Heart left ventricle (tissue), 16 donors: ENCODE measurements around the gene MPP7. TPM values are rescaled to one million over a fixed set of nuclear protein-coding genes. Genes with fewer than 3 reads are reported as not detected.

Experiments used
- ATAC-seq, 4 donors: fragments of 200-7000 bp; cut with Tn5 transposase; one replicate each; pipeline ENCODE4 v1.9.1; 2020 to 2022; ENCODE audit warnings: moderate library complexity in 4 of 4, mild to moderate bottlenecking in 3 of 4, moderate number of reproducible peaks in 1 of 4
- DNase-seq, 5 donors: peaks; one replicate each; pipeline ENCODE4 v3.0.0-alpha.2; 2020
- H3K27ac ChIP-seq, 12 donors: fragments of 200-600 bp; sonication (generic) in 4 of 12; one replicate each; pipeline versions ENCODE4 v1.5.0 to v1.8.0; 2016 to 2022; ENCODE audit warnings: mild to moderate bottlenecking in 2 of 12
- H3K27me3 ChIP-seq, 9 donors: fragments of 200-600 bp; sonication (generic) in 2 of 9; one replicate each; pipeline versions ENCODE4 v1.5.1 to v1.8.0; 2016 to 2022; ENCODE audit warnings: mild to moderate bottlenecking in 3 of 9
- H3K36me3 ChIP-seq, 9 donors: fragments of 200-600 bp; sonication (generic) in 2 of 9; one replicate each; pipeline versions ENCODE4 v1.5.0 to v1.8.0; 2018 to 2022; ENCODE audit warnings: mild to moderate bottlenecking in 2 of 9
- H3K4me1 ChIP-seq, 12 donors: fragments of 200-600 bp; sonication (generic) in 4 of 12; one replicate each; pipeline versions ENCODE4 v1.5.0 to v1.8.0; 2016 to 2022; ENCODE audit warnings: mild to moderate bottlenecking in 3 of 12
- H3K4me3 ChIP-seq, 12 donors: fragments of 200-600 bp; sonication (generic) in 4 of 12; one replicate each; pipeline versions ENCODE4 v1.5.0 to v1.8.0; 2017 to 2022; ENCODE audit warnings: mild to moderate bottlenecking in 9 of 12, moderate library complexity in 4 of 12
- H3K9me3 ChIP-seq, 12 donors: fragments of 200-600 bp; sonication (generic) in 4 of 12; one replicate each; pipeline versions ENCODE4 v1.5.0 to v1.8.0; 2016 to 2022; ENCODE audit warnings: mild to moderate bottlenecking in 1 of 12
- CTCF ChIP-seq, 12 donors: fragments of 200-600 bp; sonication (generic) in 4 of 12; IDR thresholded peaks; one replicate each; pipeline versions ENCODE4 v1.5.0 to v1.8.0; 2018 to 2022; ENCODE audit warnings: antibody characterized with exemption in 12 of 12, mild to moderate bottlenecking in 5 of 12
- POLR2A ChIP-seq, 2 donors: fragments of 450-650 bp; IDR thresholded peaks; one replicate each; pipeline ENCODE4 v1.6.1; 2017; ENCODE audit warnings: antibody characterized with exemption in 2 of 2, mild to moderate bottlenecking in 2 of 2, moderate library complexity in 2 of 2
- WGBS, 4 donors: extraction: QIAGEN DNeasy Blood & Tissue Kit in 2 of 4; methylation state at CpG; one replicate each; pipeline versions ENCODE4 v1.1.5 to v1.1.7; 2013 to 2018; 5-methylcytosine and 5-hydroxymethylcytosine counted together
- intact Hi-C, 10 donors: fragments of 100-400 bp; cut with DNase I; formaldehyde crosslinking; loops; one replicate each; pipeline versions ENCODE4 v1.11.1 to v1.14.2; 2022
- polyA plus RNA-seq, 2 donors: library from polyadenylated mRNA; stranded (reverse); fragments of 200-250 nt; gene quantifications; one replicate each; pipeline ENCODE4 v1.2.3, GENCODE V29; 2013
- total RNA-seq, 9 donors: library from RNA; depleted of rRNA in 2 of 9; stranded (reverse); fragments of >200 nt in 2 of 9; fragmentation: NEBNext Ultra II Directional in 3 of 9; extraction: Animal tissue kit (Norgen Biotek cat#: 25700) in 3 of 9; gene quantifications; one replicate each; pipeline versions ENCODE4 v1.1.0 to v1.2.4, GENCODE V29; 2016 to 2023
- donor health status: ischemic (EF 13 %, LVEDD 7.1; RV severe dilation, severe dysfunction).
- donor health status: healthy with polysubstance abuse.
- donor health status: DM: no; HTN: yes; CAD: no.
- donor health status: DM: no; HTN: no; CAD: no.
- donor health status: ischemic (EF 25% LVEDD 6.9; RV normal size, moderate dysfunction).
- donor health status: ischemic (EF 25% LVEDD 5.7; RV mildly dilated, moderate dysfunction).
- donor health status: healthy.
- donor health status: DM: yes; HTN: yes; CAD: no.
- donor health status: ischemic (EF 35%, LVEDD 5.7; RV mildly dilated, moderate dysfunction).
- donor health status: nonischemic (EF 11% LVEDD 7.7; RV severe dilation, severe dysfunction).
- donor health status: DM: yes; HTN: yes; CAD: no.
- donor health status: PGD.
- donor health status: ischemic (EF 29% LVEDD 5.4; RV normal size, mild dysfunction).
- donor health status: nonischemic (EF 23%, LVEDD 6.1; RV moderate dilation, normal function).

The MPP7 gene
- total and polyA plus RNA-seq, 11 donors = 3.1 to 18.6 (median 13.0) TPM

- intact Hi-C loops = no loop called here
- Histone ChIP-seq H3K9me3 (no peaks in the 10 kb centered on the region), H3K36me3 (no peaks in the 10 kb centered on the region), H3K4me1 (peaks cover 0 to 29% (median 14%) of the 10 kb centered on the region in 12 donors), H3K4me3 (no peak overlapping the region), H3K27me3 (no peaks in the 10 kb centered on the region), H3K27ac (peak overlapping the region in 3 of 12 donors; percentile 18 to 46 (median 32))
- WGBS, 4 donors = 48 to 63% (median 59%) methylated on average over 5 of the region's 5 CpGs
- TF ChIP-seq POLR2A (IDR thresholded peaks at IDR 0.05) (no peak), CTCF (IDR thresholded peaks at IDR 0.05) (no peak)
- ATAC-seq = no peak
- DNase-seq = no peak
Observed at GRCh38 chr10:28294809-28295208, 8.1 kb downstream of the MPP7 start.

GRCh38 chr10:28294169-28294532 lies 8.7 kb downstream of the MPP7 start:
- H3K36me3 ChIP-seq = no peaks in the 10 kb centered on the region
- ATAC-seq (no peak), DNase-seq (no peak)
- WGBS, 4 donors = 67 to 74% (median 69%) methylated on average over 8 of the region's 8 CpGs
- intact Hi-C loops = no loop called here
- no peak overlapping the region for H3K4me3 ChIP-seq
- no peaks in the 10 kb centered on the region for H3K9me3 ChIP-seq
- H3K27me3 ChIP-seq = no peaks in the 10 kb centered on the region
- H3K4me1 ChIP-seq = peaks cover 0 to 29% (median 14%) of the 10 kb centered on the region in 12 donors
- TF ChIP-seq POLR2A (IDR thresholded peaks at IDR 0.05) (no peak), CTCF (IDR thresholded peaks at IDR 0.05) (no peak)
- peak overlapping the region in 1 of 12 donors; percentile 32 for H3K27ac ChIP-seq

GRCh38 chr10:28293236-28294168 lies 9.4 kb downstream of the MPP7 start:
- no peak overlapping the region for H3K27ac ChIP-seq
- WGBS, 4 donors = 78 to 84% (median 81%) methylated on average over 21 of the region's 21 CpGs
- ATAC-seq = no peak
- H3K27me3 ChIP-seq = no peaks in the 10 kb centered on the region
- H3K4me1 ChIP-seq = peaks cover 0 to 29% (median 14%) of the 10 kb centered on the region in 12 donors
- H3K36me3 ChIP-seq = no peaks in the 10 kb centered on the region
- no peak overlapping the region for H3K4me3 ChIP-seq
- no peak for DNase-seq
- H3K9me3 ChIP-seq = no peaks in the 10 kb centered on the region
- intact Hi-C loops = no loop called here
- TF ChIP-seq CTCF (IDR thresholded peaks at IDR 0.05) = no peak
- no peak for TF ChIP-seq POLR2A (IDR thresholded peaks at IDR 0.05)

- no peaks in the 10 kb centered on the region for H3K27me3 ChIP-seq
- no peak overlapping the region for H3K27ac ChIP-seq
- TF ChIP-seq CTCF (IDR thresholded peaks at IDR 0.05) (no peak), POLR2A (IDR thresholded peaks at IDR 0.05) (no peak)
- intact Hi-C loops = no loop called here
- WGBS, 4 donors = 59 to 68% (median 66%) methylated on average over 5 of the region's 5 CpGs
- ATAC-seq = peak in 3 of 4 donors; percentile 66 to 90 (median 70)
- H3K4me3 ChIP-seq = no peak overlapping the region
- no peaks in the 10 kb centered on the region for H3K9me3 ChIP-seq
- H3K4me1 ChIP-seq = peaks cover 0 to 29% (median 14%) of the 10 kb centered on the region in 12 donors
- H3K36me3 ChIP-seq = no peaks in the 10 kb centered on the region
- no peak for DNase-seq
Observed at GRCh38 chr10:28291881-28292297, 11.0 kb downstream of the MPP7 start.
